Measurements from ENCODE around the gene PICALM.
"Not testable (repeated sequence)": the region's sequence is repeated elsewhere in the genome, so short reads cannot be mapped to it uniquely, and the experiment has no call there.

PICALM gene

DNA sequence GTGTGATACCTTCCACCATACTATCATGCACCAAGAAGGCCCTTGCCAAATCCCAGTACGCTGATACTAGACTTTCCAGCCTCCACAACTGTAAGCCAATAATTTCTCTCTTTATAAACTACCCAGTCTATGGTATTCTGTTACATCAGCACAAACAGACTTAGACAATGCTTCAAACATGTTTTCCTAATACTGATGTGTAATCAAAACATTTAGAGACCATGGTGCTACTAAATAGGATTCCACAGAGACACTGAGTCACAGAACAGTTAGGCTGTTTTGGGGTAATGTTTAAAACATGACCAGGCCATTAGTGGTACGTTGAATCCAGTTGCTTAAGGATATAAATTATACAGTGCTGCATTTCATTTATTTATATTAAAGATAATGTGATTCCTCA, 103.7 kb downstream of the PICALM start:
- no peak for DNase-seq

DNA sequence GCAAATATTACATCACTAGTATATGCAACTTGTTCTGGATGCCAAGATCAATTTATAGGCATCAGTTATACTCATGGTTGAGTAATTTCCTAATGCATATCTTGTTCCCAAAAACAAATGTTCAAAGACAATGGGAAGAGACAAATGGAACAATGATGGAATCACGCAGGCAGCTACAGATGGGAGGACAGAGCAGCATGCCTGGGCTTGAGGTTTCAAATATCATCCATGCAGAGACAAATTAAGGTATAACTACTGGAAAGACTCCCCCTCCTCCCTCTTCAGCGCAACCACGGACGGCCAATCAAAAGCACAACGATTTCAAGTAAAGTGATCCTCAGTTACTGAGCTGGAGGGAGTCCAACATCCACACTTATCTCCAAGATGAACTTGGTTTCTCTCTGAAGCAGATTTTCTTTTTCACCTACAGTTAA, 106.9 kb downstream of the PICALM start:
- peak; percentile 24 for DNase-seq

DNA sequence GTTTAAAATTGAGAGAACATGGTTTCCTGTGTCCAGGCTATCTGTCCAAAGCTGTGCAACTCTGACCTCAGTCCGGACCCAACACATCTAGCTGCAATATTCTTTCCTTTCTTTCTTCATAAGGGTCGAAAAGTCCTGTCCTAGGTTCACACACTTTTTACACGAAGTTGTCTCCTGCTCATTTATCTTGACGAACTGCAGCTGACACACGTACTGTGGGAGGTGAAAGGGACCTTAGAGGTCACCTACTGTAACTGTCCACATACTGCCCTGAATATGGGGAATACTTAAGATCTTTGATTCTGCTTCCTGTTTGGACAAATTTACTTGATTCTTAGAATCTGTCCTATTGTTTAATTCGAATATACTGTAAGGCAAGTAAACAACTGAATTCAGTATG, 107.8 kb downstream of the PICALM start:
- DNase-seq, result no peak

DNA sequence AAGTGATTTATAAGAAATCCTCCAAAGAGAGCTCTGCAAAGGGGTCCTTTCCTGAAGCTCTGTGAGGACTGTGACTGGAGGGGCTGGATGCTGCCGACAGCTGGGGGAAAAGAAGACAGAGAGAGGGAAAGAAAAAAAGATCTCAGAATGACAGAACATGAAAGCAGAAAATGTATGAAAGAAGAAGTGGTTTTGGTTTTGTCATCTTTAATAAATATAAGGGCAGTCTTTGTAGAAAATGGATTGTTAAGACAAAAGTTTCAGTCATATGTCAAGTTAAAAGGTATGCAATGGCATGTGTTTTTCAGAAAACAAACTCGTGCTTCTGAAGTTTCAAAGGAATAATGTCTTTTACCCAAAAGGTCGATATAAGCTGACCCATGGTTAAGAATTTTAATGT, 108.2 kb downstream of the PICALM start:
- DNase-seq, result no peak

DNA sequence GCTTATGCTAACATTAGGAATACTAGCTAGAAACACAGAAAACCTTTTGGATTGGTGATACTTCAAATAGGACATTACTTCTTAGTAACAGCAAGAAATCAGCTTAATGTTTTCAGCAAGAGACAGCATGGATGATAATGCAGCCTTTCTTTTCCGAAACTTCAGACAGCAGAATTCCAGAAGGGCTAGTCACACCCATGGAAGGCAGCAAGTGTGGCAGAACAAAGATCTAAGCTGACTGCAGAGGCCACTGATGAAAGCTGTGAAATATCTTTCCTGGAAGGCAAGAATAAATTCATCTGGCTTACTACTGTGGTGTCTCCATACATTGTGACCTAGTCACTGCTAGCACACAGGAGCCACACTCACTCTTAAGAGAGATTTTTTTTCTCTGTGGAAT, 113.4 kb downstream of the PICALM start:
- DNase-seq, result no peak

DNA sequence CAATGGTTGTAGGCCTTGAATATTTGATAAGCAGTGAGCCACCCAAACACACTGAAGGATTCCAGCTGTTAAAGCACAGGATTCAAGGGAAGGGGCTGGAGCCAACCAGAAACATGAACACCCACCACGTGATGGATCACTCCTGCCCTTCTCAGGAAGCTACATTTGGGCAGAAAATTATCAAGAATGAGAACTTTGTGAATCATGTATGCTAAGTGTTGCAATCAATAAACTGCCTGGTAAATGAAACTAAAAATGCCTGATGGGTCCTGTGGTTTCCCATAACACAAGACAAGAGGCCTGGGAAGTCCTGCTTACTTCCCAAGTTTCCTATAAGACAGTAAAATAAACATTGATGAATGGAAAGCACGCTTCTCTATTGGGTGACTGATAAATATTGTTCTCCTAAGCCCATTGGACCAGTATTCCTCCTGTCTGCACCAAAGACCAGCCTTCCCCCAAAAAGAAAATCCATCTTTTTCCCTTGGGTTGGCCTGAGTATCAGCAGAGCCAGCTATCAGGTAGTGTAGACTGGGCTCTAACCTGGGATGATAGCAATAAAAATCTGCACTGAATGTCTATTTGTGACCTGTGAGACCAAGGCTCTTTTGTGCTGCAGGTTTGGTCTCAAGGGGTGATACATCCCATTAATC, 115.3 kb downstream of the PICALM start:
- no peak for DNase-seq

DNA sequence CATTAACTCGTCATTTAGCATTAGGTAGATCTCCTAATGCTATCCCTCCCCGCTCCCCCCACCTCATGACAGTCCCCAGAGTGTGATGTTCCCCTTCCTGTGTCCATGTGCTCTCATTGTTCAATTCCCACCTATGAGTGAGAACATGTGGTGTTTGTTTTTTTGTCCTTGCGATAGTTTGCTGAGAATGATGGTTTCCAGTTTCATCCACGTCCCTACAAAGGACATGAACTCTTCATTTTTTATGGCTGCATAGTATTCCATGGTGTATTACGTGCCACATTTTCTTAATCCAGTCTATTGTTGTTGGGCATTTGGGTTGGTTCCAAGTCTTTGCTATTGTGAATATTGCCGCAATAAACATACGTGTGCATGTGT, 116.8 kb downstream of the PICALM start:
- DNase-seq, result not testable (repeated sequence)

DNA sequence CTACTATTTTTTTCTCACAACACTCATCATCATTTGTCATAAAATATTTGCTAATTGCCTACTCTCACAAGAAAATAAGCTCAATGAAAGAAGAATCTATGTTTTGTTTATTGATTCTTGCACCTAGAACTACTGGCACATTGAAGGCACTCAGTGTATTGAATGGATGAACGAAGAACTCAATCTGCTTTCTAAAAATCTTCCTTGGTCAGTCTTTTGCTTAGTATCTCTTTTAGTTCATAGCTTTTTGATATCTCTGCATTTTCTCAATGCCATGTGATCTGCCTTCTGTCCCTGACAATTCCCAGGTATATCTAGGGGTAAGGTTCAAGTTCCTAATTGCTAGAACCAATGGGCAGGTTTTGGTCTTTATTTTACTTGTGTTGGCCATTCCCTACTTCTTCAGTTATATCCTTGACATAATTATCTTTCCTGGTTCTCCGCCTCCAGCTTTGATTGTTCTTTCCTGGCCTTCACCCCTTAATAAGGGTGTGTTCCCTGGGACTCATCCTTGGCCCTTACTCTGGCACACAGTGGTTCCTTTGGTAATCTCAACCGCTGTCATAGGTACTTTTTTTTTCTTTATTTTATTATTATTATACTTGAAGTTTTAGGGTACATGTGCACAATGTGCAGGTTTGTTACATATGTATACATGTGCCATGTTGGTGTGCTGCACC, 117.3 kb downstream of the PICALM start:
- no peak for DNase-seq

DNA sequence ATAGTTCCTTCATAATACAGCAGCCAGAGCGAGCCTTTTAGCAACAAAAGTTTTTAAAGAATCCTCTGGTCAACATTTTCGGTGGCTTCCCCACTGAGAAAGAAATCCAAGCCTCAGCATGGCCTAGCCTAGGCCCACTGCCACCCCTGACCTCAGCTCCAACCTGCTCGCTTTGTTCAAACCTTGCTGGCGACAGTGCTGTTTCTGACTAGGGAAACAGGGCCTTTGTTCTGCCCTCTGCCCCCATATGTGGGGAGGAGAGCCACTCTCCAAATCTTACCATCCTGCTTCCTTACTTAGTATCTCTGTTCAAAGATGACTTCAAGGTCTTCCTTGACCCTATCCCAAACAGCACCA, 117.9 kb downstream of the PICALM start:
- DNase-seq, result no peak

DNA sequence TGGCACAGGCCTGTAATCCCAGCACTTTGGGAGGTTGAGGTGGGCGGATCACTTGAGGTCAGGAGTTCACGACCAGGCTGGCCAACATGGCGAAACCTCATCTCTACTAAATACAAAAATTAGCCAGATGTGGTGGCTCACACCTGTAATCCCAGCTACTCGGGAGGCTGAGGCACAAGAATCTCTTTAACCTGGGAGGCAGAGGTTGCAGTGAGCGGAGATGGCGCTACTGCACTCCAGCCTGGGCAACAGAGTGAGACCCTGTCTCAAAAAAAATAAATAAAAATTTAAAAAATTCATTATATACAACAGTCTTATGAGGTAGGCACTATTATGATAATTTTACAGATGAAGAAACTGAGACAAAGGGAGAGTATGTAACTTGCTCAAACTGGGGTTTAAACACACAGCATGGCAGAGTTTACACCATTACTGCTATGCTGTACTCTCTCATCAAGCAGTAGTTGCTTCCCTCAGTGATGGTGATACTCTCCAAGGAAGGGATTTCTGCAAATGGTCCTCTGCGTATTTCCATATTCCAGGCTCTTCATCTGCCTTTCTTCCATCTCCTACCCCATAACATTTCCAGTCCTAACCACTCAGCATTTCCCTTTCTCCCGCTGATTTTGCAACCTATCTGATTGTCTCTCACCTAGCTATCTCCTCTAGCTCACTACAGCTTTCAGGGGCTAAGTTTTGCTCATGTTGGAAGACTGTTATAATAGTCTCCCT, 118.4 kb downstream of the PICALM start:
- no peak for DNase-seq

DNA sequence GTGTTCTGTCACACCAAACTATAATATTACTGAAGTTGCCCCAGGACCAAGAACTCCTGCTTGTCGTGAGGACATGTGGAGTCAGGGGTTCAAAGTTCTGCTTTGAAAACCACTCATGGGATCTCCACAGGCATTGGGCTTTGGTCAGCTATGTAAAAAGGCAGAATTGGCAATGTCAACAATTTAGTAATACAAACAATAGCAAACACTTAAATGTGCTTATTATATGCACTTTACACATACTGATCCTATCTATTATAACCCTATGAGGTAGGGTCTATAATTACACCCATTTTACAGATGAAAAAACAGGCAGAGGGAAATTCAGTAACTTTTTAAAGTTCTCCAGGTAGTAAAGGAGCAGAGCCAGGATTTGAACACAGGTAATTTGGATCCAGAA, 119.1 kb downstream of the PICALM start:
- no peak for DNase-seq

DNA sequence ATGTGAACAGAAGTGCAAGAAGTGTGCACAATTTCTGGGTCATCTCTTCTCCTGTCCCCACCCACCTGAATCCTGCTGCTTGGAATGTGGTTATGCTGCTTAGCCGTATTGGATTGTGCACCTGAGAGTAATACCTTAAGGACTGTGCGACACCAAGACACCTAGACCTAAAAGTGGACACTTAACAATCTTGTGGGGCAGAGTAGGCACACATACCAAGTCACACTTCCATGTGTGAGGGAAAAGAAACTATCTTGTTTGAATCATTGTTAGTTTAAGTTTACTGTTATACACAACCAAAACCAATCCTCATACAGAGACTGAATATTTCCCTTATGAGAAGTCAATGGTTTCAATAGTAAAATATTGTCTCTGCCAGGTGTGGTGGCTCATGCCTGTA, 120.0 kb downstream of the PICALM start:
- no peak for DNase-seq

DNA sequence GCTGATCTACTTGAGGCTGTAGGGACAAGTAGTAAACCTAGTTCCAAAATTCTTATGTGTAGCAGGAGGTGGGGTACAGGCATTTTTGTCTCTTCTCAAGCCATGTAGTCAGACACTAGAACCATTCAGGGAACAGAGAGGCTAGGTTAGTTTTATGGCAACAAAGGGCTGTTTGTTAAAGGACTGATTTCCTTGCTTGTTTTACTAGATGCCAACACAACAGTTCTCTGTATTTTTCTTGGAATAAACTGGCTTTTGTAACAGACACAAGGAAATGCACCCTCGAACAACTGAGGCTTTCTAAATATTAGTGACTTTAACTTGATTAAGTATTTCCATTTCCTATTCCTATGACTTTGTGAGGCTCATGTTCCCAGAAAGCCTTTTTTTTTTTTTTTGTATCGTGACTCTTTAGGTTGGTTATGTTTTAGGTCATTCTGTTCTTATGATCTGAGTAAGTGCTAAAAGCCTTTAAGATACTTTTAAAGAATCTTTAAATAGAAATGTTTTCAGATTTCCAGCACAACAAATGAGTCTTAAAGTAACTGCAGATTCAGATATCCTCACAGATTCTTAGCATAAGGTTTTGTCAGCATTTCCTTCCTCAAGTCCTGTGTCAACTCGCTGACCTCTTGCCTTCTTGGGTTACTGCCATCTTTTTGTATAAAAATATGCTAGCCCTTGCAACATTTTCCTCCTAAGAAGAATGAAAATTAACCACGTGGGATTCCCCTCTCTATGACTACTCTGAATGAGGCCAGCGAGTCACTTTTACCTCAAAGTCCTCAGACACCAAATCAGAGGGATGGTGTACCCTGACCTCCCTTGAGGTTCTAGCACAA, 121.2 kb downstream of the PICALM start:
- DNase-seq, result no peak

DNA sequence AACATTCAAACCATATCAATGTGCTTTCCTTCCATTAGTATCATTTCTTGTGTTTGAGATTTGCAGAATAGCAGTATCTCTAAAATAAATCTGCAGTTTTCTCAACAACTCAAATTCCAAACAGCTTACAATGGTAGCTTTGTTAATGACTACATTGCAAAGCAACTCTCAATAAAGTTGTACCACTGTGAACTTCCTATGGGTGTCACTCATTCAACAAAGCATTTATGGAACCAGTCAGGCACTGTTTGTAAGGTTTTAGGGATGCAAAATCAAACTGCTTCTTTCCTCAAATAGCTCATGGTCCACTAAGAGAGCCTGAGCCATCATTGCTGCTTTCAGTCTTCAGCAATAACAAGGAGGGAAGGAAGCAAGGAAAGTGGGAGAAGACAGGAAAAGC, 122.7 kb downstream of the PICALM start:
- DNase-seq, result no peak

DNA sequence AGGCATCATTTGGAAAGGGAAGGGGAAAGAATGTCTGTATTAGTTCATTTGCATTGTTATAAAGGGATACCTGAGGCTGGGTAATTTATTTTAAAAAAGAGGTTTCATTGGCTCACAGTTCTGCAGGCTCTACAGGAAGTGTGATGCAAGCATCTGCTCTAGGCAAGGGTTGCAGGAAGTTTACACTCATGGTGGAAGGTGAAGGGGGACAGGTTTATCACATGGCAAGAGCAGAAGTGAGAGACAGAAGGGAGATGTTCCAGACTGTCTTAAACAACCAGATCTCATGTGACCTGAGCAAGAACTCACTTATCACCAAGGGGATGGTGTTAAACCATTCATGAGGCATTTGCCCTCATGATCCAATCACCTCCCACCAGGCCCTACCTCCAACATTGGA, 123.1 kb downstream of the PICALM start:
- DNase-seq, result no peak

DNA sequence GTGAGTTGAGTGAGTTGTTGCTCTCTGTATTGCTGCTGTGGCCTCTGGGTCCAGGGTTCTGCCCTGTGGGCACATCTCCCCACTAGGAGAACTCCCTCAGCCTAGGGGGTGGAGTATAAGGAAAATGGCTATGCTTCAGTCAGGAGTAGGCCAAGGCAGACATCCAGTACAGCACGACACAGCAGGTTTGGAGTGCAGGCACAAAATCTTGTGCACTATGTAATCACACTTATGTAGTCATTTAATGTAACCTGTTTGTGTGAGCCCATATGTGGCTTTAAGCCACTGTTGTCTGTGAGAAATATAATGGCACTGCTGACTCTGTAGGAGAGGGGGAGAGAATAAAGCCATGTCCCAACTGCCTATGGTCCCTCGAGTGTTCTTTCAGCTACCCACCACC, 123.6 kb downstream of the PICALM start:
- no peak for DNase-seq

DNA sequence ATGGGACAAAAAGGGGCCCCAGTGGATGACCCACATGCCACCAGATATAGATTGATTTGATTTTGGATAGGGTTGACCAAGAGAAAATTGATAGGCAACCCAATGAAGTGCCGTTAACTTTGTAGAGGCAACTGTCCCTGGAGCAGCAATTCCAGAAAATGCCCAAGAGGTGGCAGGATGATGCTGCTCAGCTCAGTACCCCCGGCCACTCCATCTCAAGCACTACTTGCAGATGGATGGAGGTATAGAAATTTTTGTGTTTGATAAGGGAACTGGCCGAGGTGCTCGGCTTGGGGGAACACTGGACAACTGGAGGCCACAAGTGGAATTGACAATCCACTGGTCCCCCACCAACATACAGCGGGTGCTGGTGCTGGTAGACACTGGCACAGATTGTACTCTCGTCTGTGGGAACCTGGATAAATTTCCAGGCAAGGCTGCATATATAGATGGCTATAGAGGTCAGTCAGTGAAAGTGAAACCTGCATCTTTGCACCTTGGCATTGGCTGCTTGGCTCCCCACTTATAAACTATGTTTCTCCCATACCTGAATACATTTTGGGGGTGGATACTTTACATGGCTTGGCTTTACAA, 127.4 kb downstream of the PICALM start:
- no peak for DNase-seq

DNA sequence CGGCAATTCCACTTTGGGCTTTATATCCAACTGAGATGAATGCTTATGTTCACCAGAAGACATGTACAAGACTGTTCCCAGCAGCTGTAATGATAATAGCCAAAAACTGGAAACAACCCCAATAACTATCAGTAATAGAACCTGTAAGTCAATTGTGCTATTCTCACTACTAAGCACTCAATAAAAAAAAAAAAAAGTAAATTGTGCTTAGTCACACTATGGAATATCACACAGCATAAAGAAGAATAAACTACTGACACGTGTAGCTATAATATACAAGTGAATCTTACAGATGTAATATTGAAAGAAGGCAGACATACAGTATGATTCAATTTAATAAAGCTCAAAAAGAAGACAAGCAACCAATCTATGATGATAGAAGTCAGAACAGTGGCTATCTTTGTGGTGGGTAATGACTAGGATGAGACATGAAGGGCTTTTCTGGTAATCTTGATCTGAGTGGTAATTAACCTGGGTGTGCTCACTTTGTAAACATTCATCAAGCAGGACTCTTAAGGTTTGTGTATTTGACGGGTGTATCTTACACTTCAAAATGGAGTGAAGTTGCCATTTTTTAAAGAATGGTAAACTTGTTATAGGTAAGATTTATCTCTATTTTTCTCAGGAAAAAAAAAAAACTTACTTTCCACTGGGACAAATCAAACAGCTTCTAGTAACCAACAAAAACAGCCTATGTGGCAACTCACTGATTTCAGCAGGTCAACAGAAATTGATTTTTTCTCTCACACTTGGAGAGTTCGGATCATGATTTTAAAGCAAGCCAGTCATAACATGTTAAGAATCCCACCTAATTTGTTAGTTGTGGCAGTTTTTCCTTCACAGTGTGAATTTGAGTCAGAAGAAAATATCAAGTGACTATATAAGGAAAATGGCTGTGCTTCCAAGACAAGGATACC, 129.5 kb downstream of the PICALM start:
- no peak for DNase-seq

DNA sequence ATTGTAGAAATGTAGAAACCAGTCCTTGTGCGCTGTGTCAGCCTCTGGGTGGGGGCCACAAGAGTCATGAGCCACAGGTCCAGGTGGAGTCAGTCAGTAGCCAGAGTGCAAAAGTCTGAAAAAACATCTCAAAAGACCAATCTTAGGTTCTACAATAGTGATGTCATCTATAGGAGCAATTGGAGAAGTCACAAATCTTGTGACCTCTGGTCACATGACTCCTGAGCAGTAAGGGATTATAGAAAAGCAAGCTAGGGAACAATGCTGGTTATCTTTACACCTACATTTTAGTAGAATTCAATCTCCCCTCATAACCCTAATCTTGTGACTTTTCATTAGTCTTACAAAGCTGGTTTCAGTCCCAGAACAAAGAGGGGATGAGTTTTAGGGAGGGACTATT, 131.0 kb downstream of the PICALM start:
- no peak for DNase-seq

DNA sequence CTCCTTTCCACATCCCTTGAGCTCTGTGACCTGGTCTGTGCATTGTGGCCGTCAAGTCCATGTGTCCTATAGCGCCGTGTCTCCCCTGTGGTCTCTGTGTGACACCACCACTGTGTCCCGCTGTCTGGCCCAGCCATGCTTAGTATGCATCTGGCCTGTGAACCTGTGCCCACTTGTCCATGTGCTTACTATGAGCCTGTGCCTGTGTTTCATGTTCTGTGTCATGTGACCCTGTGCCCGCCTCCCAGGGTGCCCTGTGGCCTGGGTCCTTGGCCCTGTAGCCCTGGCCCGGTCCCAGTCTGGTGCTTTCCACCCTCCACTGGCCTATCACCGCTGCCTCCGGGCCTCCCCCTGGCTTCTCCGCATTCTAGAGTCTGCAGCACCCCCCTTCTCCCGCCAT, 133.1 kb downstream of the PICALM start:
- DNase-seq, result no peak

DNA sequence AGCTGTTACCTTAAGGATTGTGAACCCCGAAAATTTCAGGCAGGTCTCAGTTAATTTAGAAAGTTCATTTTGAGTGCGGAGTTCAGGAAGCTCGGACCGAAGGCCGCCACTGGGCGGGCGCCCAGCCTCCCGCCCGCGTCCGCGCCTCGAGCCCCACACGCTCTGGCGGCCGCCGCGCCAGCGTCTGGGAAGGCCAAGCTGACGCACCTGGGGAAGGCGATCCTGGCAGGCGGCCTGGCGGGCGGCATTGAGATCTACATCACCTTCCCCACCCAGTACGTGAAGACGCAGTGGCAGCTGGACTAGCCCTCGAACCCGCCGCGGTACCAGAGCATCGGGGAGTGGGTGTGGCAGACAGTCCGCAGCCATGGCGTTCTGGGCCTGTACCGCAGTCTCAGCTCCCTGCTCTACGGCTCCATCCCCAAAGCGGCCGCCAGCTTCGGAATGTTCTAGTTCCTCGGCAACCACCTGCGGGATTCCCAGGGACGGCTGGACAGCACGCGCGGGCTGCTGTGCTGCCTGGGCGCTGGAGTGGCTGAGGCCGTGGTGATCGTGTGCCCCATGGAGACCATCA, 134.2 kb downstream of the PICALM start:
- no peak for DNase-seq

All from eye (tissue), 1 donor.